Measurements from ENCODE around the gene ULBP2.
A peak's percentile ranks its signal among the peaks of the same experiment; 100 is the strongest.
"Not testable (repeated sequence)": the region's sequence is repeated elsewhere in the genome, so short reads cannot be mapped to it uniquely, and the experiment has no call there.

ULBP2 gene

DNA sequence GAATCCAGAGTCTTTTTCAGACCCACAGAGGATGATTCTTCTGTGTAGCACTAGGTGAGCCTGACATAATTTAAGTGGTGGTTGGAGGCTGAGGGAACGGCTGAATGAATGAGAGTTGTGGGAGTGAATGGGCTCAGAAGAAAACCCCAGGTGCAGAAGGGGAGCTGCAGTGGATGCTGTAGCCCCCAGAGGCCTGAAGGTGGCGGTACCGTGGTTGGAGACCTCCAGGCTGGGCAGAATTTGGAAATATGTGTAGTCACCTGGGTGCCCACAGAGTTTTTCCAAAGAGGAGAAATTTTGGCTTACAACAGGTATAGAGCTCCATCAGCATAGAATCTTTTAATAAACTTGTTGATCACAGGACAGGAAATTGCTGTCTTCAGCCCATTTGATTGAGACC lies 12.4 kb upstream of the ULBP2 start:
- no peak for DNase-seq

- no peak for DNase-seq
Observed at GRCh38 chr6:149931501-149931900, 10.3 kb upstream of the ULBP2 start.

GRCh38 chr6:149933036-149933435 lies 8.8 kb upstream of the ULBP2 start:
- DNase-seq = no peak

DNA sequence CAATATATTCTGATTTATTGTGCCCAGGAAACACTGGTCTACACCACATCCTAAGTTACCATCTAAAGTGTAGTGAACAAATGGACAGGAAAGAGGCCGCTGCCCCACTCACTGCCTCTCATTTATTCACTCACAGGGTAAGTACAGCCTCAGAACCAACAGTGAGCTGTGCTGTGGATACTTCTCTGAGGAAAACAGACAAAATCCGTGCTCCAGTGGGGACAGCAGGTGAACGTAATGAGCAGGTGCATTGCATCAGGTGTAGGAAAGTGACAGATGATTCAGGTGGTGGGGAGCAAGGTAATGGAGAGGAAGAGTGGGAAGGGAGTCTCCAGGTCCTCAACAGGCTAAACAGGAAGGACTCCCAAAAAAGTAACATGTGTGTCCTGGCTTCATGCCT lies 8.4 kb upstream of the ULBP2 start:
- no peak for DNase-seq

GRCh38 chr6:149934249-149935156 lies 7.3 kb upstream of the ULBP2 start:
- peak; percentile 71 for DNase-seq

DNA sequence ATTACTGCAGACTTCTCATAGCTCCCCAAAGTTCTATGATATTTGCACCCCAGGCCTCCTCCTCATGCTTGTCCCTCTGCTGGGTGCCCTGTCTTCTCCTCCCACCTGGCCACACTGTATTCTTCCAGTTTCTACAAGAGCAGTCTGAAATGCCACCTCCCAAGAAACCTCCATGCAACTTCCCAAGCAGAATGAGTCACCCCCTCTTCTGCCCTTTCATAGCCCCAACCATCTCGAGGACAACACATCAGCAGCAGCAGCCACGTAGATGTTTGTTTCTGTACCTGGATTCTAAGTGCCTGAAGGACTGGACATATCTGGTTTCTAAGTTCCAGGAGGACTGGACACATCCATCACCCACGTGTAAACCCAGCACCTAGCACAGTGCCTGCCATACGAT lies 6.6 kb upstream of the ULBP2 start:
- no peak for DNase-seq

DNA sequence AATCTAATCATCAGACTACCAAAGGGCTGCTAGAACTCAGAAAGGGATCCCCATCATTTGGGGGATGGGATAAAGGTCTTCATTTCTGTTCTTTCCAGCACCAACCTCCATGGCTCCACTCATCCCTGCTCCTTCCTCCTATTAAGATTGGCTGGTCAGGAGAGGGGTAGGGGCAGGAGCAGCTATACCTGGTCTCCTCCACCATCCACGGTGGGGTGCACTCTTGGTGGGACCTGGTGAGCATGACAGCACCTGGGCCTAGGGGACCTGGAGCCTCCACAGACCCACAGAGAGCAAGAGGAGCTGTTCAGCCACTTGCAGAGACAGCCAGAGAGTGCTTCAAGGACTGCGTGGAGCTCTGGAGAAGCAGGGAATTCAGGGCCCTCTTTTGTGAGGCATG lies 6.1 kb upstream of the ULBP2 start:
- DNase-seq = no peak

DNA sequence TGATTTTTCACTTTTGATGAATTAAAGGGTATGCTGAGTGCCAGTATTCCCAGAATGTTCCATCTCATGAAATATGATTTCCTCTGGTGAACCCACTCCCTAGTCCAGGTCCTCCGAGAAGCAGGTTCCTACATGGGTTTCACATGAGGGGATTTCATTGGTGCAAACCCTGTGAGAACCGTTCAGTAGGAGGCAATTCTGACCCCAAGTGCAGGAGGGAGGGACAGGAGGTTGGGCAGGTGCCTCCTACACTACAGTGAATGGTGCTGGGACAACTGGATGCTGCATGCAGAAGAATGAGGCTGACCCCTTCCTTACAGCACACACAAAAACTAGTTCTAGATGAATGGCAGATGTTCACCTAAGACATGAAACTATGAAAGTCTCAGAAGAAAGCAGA lies 5.1 kb upstream of the ULBP2 start:
- DNase-seq = no peak

DNA sequence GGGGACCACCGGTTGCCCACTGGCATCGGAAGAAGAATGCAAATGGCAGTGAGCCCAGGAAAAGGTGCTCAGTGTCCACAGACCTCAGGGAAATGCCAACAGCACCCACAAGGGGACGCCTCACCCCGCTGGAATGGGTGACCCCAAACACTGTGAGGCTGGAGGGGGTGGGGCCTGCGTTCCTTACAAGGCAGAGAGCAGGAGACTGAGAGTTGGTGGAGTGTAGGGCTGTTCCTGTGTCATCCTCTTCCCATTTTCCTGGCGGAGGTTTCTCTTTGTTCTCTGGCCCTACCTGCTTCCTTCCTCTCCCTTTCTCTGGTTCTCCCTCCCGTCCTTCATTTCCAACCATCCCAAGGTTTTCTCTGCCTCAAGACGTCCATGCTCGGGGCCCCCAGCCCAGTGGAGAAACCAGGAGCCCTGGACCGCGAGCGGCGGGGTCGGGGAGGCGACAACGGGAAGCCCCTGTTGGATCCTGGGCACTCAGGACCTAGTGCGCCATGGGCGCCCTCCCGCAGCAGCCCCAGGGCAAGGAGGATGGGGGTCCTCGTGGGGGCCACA lies 3.7 kb upstream of the ULBP2 start:
- DNase-seq = not testable (repeated sequence)

DNA sequence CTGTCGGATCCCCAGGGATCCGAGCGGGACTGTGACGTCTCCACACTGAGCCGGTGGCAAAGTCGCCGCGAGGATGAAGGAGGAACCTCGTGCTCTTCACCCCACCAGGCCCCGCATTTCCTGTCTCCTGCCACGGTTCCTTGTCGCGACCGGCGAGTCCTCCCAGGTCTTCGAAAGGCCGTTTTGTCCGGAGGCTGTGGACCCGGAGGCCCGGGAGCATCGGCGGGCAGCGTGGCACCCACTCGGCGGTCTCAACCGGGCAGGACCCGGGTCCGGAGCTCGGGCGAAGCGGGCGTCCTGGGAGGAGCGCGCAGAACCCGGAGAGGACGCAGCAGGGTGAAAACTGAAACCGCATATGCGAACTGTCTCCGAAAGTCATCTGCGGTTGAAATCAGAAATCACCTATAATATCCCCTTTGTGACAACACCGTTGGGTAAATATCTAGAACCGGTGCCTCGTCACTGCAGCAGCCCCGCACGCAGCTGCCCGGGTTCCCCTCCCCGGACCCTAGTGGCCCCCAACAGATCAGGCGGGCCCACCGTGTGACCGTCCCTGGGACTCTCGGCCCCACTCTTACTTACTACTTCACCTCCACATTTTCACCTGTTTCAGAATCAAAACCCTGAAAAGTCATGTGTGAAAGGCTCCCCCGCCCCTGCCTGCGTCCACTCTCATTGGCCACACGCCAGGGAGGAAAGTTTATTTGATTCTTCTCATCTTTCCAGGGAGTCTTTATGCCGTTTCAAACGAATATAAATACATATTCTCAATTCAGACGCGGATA lies 3.1 kb upstream of the ULBP2 start:
- peak; percentile 4 for DNase-seq

- DNase-seq = no peak
Observed at GRCh38 chr6:149939356-149939648, 2.5 kb upstream of the ULBP2 start.

- no peak for DNase-seq
Observed at GRCh38 chr6:149939909-149940671, 1.7 kb upstream of the ULBP2 start.

- no peak for DNase-seq
Observed at GRCh38 chr6:149940672-149940982, 1.2 kb upstream of the ULBP2 start.

DNA sequence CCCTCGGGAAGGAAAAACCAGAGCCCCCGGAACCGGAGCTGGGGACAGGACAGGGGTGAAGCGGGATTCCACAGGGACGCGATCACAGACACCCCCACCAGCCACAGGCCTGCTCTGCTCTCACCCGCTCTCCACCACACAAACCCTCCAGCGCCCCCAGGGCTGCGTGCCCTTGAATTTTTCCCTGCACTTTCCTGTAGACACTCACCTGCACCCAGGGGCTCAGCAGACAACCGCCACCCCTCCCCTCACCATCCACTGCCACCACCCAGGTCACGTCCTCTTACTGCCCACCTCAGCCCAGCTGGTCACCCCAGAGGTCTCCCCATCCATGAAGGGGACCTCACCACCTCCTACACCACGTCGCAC lies 631 bp downstream of the ULBP2 start:
- DNase-seq = no peak

DNA sequence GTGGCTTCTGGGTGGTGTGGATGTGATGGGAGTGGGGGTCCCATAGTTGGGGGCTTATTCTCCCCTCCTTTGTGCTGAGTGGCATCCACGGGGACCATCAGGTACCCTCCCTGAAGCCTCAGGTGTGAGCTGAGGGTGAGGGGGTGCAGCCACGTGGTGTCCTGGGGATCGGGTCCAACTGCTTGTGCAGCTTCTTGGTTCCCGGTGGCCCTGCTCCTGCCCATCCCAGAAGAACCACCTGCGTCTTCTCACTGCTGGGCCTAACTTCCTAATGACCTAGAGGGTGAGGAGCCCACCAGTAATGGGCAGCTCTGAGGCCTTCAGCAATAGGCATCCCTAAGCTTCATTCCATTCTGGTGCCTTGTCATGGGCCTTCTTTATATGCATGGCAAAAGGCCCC lies 1.5 kb downstream of the ULBP2 start:
- DNase-seq = not testable (repeated sequence)

GRCh38 chr6:149945276-149945675 lies 3.5 kb downstream of the ULBP2 start:
- DNase-seq = not testable (repeated sequence)

DNA sequence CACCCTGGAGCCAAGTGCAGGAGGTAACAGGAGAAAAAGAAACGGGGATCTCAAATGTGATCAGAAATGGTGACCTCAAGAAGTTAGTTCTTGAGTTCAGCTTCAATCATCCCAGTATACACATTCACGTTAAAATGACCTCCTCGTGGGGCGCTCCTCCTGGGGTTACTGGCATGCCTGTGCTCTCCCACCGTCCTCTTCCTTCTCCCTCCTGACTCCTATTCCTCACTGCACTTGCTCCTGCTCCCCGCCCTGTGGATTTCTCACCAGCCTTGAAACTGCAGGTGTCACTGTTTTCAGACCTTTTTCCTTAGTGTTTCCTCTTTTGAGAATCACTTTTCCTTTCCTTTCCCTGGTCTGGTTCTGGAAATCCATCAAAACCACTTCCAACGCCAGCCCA lies 4.8 kb downstream of the ULBP2 start:
- not testable (repeated sequence) for DNase-seq

- not testable (repeated sequence) for DNase-seq
Observed at GRCh38 chr6:149947533-149947932, 5.7 kb downstream of the ULBP2 start.

- DNase-seq = no peak
Observed at GRCh38 chr6:149948011-149948410, 6.2 kb downstream of the ULBP2 start.

DNA sequence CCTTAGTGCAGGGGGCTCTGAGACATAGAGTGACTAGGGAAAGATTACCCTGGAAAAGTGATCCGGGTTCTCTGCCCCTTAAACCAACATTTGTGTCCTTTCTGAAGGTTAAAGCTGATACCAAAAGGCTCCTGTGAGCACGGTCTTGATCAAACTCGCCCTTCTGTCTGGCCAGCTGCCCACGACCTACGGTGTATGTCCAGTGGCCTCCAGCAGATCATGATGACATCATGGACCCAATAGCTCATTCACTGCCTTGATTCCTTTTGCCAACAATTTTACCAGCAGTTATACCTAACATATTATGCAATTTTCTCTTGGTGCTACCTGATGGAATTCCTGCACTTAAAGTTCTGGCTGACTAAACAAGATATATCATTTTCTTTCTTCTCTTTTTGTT lies 6.8 kb downstream of the ULBP2 start:
- no peak for DNase-seq

DNA sequence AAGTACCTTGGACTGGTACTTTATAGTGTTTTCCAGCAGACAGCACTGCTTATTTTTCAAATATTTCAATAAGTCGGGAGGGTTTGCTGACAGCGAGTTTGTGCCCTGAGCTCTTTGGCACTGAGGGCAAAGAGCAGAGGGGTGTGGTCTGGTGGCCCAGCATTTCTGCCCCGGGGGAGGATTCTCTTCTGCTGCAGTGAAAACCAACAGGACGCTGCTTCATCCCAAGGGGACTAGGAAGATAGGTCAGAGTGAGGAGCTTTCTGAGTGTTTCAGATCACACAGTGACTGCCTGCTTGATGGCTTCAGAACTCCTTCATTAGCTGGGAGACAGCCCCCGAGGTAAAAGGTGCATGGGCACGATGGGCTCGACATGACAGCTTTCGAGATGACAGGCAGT lies 8.6 kb downstream of the ULBP2 start:
- no peak for DNase-seq

DNA sequence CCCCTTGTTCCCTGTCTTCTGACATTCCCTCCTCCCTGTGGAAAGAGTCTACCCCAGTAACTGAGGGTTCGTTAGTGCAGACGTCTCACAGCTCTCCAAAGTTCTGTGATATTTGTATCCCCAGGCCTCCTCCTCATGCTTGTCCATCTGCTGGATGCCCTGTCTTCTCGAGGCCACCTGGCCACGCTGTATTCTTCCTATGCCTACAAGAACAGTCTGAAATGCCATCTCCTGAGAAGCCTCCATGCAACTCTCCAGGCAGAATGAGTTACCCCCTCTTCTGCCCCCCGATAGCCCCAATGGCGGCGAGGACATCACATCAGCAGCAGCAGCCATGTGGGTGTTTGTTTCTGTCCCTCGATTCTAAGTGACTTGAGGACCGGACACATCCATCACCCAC lies 9.3 kb downstream of the ULBP2 start:
- no peak for DNase-seq

GRCh38 chr6:149951626-149952025 lies 9.8 kb downstream of the ULBP2 start:
- no peak for DNase-seq

DNA sequence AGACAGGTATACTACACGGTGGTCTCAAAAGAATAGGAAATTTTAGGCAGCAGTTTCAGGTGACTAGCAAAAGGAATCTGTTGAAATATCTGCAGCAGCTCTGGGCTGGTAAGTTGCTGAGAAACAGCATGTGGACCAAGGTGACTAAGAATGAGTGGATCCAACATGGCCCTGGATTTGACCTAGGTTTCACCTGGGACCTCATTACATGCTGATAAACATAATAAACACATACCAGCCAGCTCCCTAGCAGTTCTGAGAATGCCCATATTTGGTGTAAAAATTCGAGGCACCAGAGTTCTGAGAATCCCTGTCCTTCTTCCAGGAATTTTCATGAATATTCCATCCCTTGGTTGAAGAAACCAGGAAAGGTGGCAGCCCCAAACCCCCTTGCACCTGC lies 11.6 kb downstream of the ULBP2 start:
- DNase-seq = not testable (repeated sequence)
